B cell (primary cell): ENCODE results near the gene ANKRD31.

Experiments
- CTCF ChIP-seq: fragments of 200-600 bp; IDR thresholded peaks from one replicate; pipeline ENCODE4 v1.8.0; 2022; ENCODE audit warnings: antibody characterized with exemption, mild to moderate bottlenecking
- EZH2 ChIP-seq: IDR thresholded peaks from 2 replicates; pipeline ENCODE4 v1.6.1; 2012; ENCODE audit warnings: borderline replicate concordance, low read depth, mild to moderate bottlenecking, moderate library complexity, low read length; ENCODE audit not compliant: insufficient read depth, poor library complexity, severe bottlenecking

DNA sequence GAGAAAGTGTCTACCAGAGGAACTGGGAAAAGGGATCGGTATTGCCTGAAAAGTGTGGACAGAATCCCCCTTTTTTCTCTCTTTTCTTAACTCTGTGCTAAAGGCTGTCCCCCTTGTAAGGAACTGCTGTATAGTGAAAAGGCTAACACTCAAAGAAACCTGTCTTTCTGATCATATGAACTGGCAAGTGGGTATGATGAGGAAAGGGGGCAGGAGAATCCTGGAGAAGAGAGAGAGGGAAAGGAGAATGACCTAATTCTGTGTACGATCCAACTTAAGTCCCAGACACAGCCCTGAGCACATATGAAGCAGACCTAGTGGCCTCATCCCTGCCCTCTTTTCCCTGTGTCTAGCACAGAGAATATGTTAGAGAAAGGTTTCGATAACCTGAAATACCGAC is 967 bp downstream of the ANKRD31 start:
- TF ChIP-seq EZH2 = no peak
- TF ChIP-seq CTCF = no peak
